SKM-1 (cell line): ENCODE data around the gene TLCD4.
"Not testable (repeated sequence)": the region's sequence is repeated elsewhere in the genome, so short reads cannot be mapped to it uniquely, and the experiment has no call there.

Experiments used
- DNase-seq: peaks from one replicate; lab custom pipeline; 2025; ENCODE audit not compliant: unreplicated experiment; lab: John Stamatoyannopoulos, UW

Gene TLCD4

DNA sequence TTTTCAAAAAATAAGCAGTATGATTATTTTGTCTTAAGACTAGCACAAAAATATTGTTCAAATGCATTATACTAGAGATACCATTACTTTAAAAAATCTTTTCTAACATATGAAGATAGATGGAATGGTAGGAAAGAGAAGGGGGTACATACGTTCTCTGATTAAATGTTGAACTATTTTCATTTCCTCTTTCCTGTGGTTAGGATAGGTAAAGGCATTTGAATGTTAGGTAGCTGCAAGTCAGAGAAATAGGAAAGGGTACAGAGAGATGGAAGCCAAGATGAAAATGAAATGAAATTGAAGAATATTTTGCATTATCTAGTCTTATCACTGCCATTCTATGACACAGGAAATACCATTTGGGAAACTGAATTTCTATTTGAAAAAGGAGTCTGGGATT, 28.3 kb downstream of the TLCD4 start:
- no peak for DNase-seq

DNA sequence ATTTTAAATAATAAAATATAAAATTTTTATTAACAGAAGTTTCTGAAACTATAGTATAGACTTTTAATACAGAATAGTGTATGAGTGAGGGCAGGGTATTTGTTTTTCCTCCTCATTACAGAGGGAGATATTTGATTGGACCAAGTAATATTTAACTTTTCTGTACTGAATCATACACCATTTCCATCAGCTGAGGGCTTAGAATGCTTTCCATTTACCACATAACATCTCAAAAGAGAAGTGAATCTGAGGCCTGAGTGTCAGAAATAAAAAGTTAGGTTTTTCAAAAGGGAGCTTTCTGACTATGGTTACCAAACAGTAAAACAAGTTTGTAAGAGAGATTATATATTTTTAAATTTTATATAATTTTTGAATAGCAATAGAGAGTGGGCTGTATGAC, 29.5 kb downstream of the TLCD4 start:
- DNase-seq = no peak

DNA sequence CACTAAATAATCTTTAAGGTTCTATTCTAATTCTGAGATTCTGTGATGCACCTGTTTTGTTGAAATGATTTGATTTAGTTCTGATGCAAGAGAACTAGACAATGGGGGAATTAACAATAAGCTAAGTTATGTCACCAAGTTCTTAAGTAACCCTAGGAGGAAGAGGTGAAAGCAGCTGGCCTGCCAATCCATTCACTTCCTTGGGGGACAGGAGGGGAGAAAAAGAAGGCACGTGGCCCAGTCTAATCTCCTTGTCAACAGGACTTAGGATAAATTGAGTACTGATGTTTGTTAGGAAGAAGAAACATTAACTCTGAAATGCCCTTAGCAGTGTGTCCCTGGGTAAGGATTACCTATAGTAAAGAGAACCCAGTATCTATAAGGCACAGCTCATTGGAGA, 36.9 kb downstream of the TLCD4 start:
- no peak for DNase-seq

DNA sequence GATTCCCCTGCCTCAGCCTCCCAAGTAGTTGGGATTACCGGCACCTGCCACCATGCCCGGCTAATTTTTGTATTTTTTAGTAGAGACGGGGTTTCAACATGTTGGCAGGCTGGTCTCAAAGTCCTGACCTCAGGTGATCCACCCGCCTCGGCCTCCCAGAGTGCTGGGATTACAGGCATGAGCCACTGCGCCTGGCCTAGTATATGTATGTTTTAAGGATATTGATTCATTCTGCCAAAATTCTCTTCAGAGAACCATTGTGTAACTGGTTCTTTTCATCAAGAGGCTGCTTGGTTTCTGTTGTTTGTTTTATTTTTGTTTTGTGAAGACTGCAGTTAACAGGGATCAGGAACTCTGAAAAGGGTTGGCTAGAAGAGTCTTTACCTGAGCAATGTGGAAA, 48.4 kb downstream of the TLCD4 start:
- DNase-seq = not testable (repeated sequence)
